ENCODE results near the gene KIF21A.
"Not testable (repeated sequence)": the region's sequence is repeated elsewhere in the genome, so short reads cannot be mapped to it uniquely, and the experiment has no call there.

Gene KIF21A

GRCh38 chr12:39296496-39296895 lies 146.4 kb downstream of the KIF21A start:
- DNase-seq (ENCODE audit: extremely low spot score), result no peak
- ChIA-PET POLR2A (no interaction called here), CTCF (interaction anchor here (1.8 kb wide), 1 partner anchor 23 kb away, joined by 3 read pairs; no protein-coding TSS in a partner anchor)
- no peak for TF ChIP-seq CTCF (IDR thresholded peaks at IDR 0.05; ENCODE audit: control extremely low read depth, extremely low read depth, low read depth, missing control alignments)

- POLR2A ChIA-PET; DNase-seq (ENCODE audit: extremely low spot score): not testable (repeated sequence)
- CTCF ChIA-PET, result interaction anchor here (1.8 kb wide), 1 partner anchor 22 kb away, joined by 3 read pairs; no protein-coding TSS in a partner anchor
Measured at GRCh38 chr12:39295593-39295992, 147.3 kb downstream of the KIF21A start.

GRCh38 chr12:39294715-39295114 lies 148.2 kb downstream of the KIF21A start:
- no peak for TF ChIP-seq CTCF (IDR thresholded peaks at IDR 0.05; ENCODE audit: control extremely low read depth, extremely low read depth, low read depth, missing control alignments)
- ChIA-PET CTCF (interaction anchor here (0.9 kb wide), 1 partner anchor 11 kb away, joined by 4 read pairs; no protein-coding TSS in a partner anchor), POLR2A (no interaction called here)
- no peak for DNase-seq (ENCODE audit: extremely low spot score)

GRCh38 chr12:39292125-39292630 lies 150.7 kb downstream of the KIF21A start:
- ChIA-PET POLR2A (no interaction called here), CTCF (interaction anchor here (0.7 to 1.7 kb wide), 3 partner anchors 16 to 19 kb away, joined by 3 to 6 read pairs (median 5); no protein-coding TSS in a partner anchor)
- DNase-seq (ENCODE audit: extremely low spot score), result no peak
- TF ChIP-seq CTCF (IDR thresholded peaks at IDR 0.05; ENCODE audit: control extremely low read depth, extremely low read depth, low read depth, missing control alignments), result no peak

GRCh38 chr12:39287817-39288216 lies 155.1 kb downstream of the KIF21A start:
- no peak for DNase-seq (ENCODE audit: extremely low spot score)
- CTCF ChIA-PET, result interaction anchor here (4.5 kb wide), 1 partner anchor 14 kb away, joined by 28 read pairs; no protein-coding TSS in a partner anchor
- TF ChIP-seq CTCF (IDR thresholded peaks at IDR 0.05; ENCODE audit: control extremely low read depth, extremely low read depth, low read depth, missing control alignments), result no peak
- POLR2A ChIA-PET, result no interaction called here

- no peak for TF ChIP-seq CTCF (IDR thresholded peaks at IDR 0.05; ENCODE audit: control extremely low read depth, extremely low read depth, low read depth, missing control alignments)
- DNase-seq (ENCODE audit: extremely low spot score), result no peak
- ChIA-PET POLR2A (no interaction called here), CTCF (interaction anchor here (1.4 to 4.5 kb wide), 3 partner anchors 10 to 14 kb away, joined by 4 to 28 read pairs (median 5); no protein-coding TSS in a partner anchor)
Measured at GRCh38 chr12:39287409-39287808, 155.5 kb downstream of the KIF21A start.

- CTCF ChIA-PET, result no interaction called here
- POLR2A ChIA-PET, result no interaction called here
- DNase-seq (ENCODE audit: extremely low spot score), result no peak
- no peak for TF ChIP-seq CTCF (IDR thresholded peaks at IDR 0.05; ENCODE audit: control extremely low read depth, extremely low read depth, low read depth, missing control alignments)
Measured at GRCh38 chr12:39278426-39278825, 164.5 kb downstream of the KIF21A start.
